ENCODE results near the gene FRMPD1.
"Not testable (repeated sequence)": the region's sequence is repeated elsewhere in the genome, so short reads cannot be mapped to it uniquely, and the experiment has no call there.

FRMPD1 gene, protein sequence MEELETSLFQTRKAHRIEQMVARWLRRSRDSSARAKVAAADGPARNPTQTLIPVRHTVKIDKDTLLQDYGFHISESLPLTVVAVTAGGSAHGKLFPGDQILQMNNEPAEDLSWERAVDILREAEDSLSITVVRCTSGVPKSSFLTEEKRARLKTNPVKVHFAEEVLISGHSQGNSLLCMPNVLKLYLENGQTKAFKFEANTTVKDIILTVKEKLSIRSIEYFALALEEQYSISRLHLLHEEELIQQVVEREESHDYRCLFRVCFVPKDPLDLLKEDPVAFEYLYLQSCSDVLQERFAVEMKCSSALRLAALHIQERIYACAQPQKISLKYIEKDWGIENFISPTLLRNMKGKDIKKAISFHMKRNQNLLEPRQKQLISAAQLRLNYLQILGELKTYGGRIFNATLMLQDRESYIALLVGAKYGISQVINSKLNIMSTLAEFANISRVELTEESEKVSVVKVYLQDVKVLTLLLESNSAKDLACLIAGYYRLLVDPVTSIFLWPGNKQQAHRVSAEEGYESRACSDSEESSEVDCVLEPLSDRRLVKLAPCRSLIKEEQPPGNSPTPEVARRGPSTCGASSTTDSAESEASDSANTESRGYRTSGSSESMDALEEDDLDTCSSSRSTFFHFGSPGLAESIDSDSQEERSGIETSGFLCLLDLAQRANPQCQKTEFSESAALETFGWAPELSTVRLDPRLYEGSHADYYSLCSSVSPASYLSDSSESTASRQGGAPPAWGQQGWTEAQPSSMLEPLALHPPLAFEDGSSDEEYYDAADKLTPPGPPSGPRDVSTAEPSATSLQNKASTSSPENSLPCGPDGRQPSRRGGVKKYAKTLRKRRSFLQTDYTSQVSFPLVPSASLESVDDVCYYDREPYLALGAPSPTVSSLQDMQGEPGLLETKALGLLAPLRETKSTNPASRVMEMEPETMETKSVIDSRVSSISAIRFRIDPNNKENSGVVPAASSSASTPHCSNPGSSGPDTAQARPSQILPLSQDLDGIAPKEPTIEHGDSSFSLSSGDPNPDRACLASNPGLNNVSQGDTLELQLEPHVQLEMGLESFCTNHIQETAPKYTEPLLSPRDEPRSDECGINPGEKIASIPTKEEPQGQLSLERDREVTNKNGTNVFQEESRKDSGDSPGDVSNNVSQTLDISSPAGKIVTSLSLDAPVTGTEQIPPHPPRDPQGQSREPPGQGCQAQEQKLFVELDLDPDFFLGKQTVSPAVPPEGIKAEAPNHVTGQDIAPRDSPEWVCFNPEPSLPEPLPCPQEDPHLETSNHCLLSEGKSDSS (N-terminal part only)

DNA sequence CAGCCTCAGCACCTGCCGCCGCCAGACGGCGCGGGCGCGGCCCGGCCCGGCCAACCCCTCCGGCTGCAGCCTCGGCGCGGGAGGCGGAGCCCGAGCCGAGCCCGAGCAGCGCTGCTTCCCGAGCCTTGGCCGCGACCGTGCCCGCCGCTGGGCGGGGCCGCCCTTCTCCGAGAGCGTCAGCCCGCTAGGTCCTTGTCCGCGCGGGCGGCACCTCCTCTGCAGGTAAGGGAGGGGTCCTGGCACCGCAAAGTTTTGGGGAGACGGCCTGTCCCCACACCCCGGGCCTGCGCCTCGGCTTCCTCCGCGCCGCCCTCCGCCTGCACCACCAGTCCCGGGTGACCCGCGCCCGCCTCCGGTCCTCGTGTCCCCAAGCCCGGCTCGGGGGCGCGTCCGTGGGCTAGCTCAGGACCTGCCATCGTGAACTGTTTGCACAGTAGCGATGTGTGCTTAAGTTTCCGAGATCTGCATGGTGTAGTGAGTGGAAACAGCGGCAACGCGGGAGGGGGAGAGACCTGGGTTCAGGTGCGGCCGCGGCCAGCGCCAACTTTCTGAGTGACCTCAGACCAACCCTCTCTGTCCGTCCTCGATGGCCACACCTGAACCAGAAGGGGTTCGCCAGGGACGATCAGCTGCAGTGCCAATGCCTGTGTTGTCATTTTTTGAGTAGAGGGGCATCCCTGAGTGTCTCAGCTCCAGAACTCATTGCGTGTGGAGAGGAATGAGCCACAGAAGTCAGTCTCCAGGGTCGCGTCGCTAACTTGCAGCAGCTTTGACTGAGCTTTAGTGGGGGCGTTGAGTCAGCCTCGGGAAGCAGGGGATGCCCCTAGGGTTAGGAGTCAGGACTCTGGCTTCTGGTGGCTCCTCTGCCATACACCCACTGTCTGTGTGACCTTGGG, at the start of gene FRMPD1:
Gene FRMPD1 (plus strand): TSS at position 82 of the 896 bp plus-strand sequence. CDS start 41,688 bp downstream, outside the sequence.
- H3K4me3 ChIP-seq (ENCODE audit: low read depth, low read length): peak within 1 kb of the TSS; percentile 54
- peak; percentile 1 for DNase-seq
- TF ChIP-seq, protein P1, sequence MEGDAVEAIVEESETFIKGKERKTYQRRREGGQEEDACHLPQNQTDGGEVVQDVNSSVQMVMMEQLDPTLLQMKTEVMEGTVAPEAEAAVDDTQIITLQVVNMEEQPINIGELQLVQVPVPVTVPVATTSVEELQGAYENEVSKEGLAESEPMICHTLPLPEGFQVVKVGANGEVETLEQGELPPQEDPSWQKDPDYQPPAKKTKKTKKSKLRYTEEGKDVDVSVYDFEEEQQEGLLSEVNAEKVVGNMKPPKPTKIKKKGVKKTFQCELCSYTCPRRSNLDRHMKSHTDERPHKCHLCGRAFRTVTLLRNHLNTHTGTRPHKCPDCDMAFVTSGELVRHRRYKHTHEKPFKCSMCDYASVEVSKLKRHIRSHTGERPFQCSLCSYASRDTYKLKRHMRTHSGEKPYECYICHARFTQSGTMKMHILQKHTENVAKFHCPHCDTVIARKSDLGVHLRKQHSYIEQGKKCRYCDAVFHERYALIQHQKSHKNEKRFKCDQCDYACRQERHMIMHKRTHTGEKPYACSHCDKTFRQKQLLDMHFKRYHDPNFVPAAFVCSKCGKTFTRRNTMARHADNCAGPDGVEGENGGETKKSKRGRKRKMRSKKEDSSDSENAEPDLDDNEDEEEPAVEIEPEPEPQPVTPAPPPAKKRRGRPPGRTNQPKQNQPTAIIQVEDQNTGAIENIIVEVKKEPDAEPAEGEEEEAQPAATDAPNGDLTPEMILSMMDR (IDR thresholded peaks at IDR 0.05; ENCODE audit: low read depth, low read length, missing control alignments): no peak
- H3K27me3 ChIP-seq (replicated peaks): peaks cover 50% of the 10 kb centered on the region
- H3K36me3 ChIP-seq (replicated peaks): no peaks in the 10 kb centered on the region
- H3K27ac ChIP-seq: no peak within 1 kb of the TSS
- in situ Hi-C loops (cut with HindIII; ENCODE audit: low pct_ligation_motif_present, low sequenced_read_pairs): no loop called here

- DNase-seq; H3K4me3 ChIP-seq (ENCODE audit: low read depth, low read length); H3K36me3 ChIP-seq (replicated peaks); in situ Hi-C loops (cut with HindIII; ENCODE audit: low pct_ligation_motif_present, low sequenced_read_pairs); H3K27me3 ChIP-seq (replicated peaks); H3K27ac ChIP-seq: not testable (repeated sequence)
Observed at GRCh38 chr9:37602061-37602460, 48.7 kb upstream of the FRMPD1 start.

GRCh38 chr9:37602817-37603216, 47.9 kb upstream of the FRMPD1 start:
- no peaks in the 10 kb centered on the region for H3K36me3 ChIP-seq (replicated peaks)
- no peak overlapping the region for H3K27ac ChIP-seq
- TF ChIP-seq, protein P1 (IDR thresholded peaks at IDR 0.05; ENCODE audit: low read depth, low read length, missing control alignments): no peak
- DNase-seq: no peak
- H3K4me3 ChIP-seq (ENCODE audit: low read depth, low read length): no peak overlapping the region
- peaks cover 9% of the 10 kb centered on the region for H3K27me3 ChIP-seq (replicated peaks)
- in situ Hi-C loops (cut with HindIII; ENCODE audit: low pct_ligation_motif_present, low sequenced_read_pairs): no loop called here

DNA sequence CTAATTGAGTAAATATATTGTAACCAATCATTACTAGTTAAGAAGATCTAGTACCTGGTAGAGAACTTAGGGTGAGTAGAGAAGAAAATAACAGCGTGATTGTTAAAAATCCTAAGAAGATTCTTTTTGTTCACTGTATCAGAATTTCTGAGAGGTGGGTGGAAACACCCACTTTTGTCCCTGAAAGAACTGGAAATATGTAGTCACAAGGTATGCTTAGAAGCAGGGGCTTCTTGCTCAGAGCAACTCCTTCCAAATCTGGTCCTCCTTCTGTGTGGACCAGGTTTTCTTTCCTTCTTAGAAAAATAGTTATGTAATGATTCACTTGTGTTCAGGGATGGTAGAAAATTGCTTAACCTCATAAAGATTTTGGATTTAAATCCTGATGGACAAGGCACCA, 46.5 kb upstream of the FRMPD1 start:
- Histone ChIP-seq H3K4me3 (ENCODE audit: low read depth, low read length) (no peak overlapping the region), H3K27ac (no peak overlapping the region), H3K27me3 (replicated peaks) (peaks cover 11% of the 10 kb centered on the region), H3K36me3 (replicated peaks) (no peaks in the 10 kb centered on the region)
- TF ChIP-seq, protein P1 (IDR thresholded peaks at IDR 0.05; ENCODE audit: low read depth, low read length, missing control alignments): no peak
- in situ Hi-C loops (cut with HindIII; ENCODE audit: low pct_ligation_motif_present, low sequenced_read_pairs): no loop called here
- no peak for DNase-seq

DNA sequence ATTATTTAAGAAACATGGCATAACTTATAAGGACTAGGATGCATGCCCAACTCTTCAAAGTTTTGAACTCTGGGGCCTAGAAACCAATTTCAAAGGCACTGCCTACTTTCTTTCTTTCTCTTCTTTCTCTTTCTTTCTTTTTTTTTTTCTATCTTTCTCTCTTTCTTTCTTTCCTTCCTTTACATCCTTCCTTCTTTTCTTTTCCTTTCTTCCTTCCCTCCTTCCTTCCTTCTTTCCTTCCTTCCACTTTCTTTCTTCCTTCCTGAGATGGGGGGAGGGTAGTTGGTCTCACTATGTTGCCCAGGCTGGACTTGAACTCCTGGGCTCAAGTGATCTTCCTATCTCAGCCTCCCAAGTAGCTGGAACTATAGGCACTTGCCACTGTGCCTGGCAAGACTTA, 42.5 kb upstream of the FRMPD1 start:
- DNase-seq: no peak
- H3K36me3 ChIP-seq (replicated peaks): no peaks in the 10 kb centered on the region
- H3K27ac ChIP-seq: no peak overlapping the region
- in situ Hi-C loops (cut with HindIII; ENCODE audit: low pct_ligation_motif_present, low sequenced_read_pairs): no loop called here
- H3K27me3 ChIP-seq (replicated peaks): peaks cover 15% of the 10 kb centered on the region
- no peak overlapping the region for H3K4me3 ChIP-seq (ENCODE audit: low read depth, low read length)
- TF ChIP-seq, protein P1 (IDR thresholded peaks at IDR 0.05; ENCODE audit: low read depth, low read length, missing control alignments): no peak
